Osteoblast (primary cell): ENCODE measurements around the gene IL22. TPM values are rescaled to one million over a fixed set of nuclear protein-coding genes. Genes with fewer than 3 reads are reported as not detected.

Experiments
- DNase-seq: peaks from one replicate; pipeline ENCODE4 v3.0.0; 2011; ENCODE audit warnings: low spot score, mixed read lengths; ENCODE audit not compliant: insufficient read length; ENCODE audit errors: missing footprints
- H2AFZ ChIP-seq: 2 replicates; pipeline ENCODE4 v1.6.0; 2011; ENCODE audit warnings: mild to moderate bottlenecking, low read length
- H3K27ac ChIP-seq: 2 replicates; pipeline ENCODE4 v1.5.1; 2011; ENCODE audit warnings: mild to moderate bottlenecking, low read depth, low read length, moderate library complexity
- H3K27me3 ChIP-seq: 2 replicates; pipeline ENCODE4 v1.6.0; 2012; ENCODE audit warnings: mild to moderate bottlenecking, control low read depth, inconsistent platforms, low read length, moderate library complexity; ENCODE audit not compliant: insufficient read depth
- H3K36me3 ChIP-seq: 2 replicates; pipeline ENCODE4 v1.5.1; 2011; ENCODE audit warnings: mild to moderate bottlenecking, low read length, control low read depth, moderate library complexity; ENCODE audit not compliant: insufficient read depth
- H3K4me1 ChIP-seq: 2 replicates; pipeline ENCODE4 v1.5.1; 2011; ENCODE audit warnings: mild to moderate bottlenecking, low read length, control low read depth, moderate library complexity; ENCODE audit not compliant: insufficient read depth
- H3K4me2 ChIP-seq: 2 replicates; pipeline ENCODE4 v1.6.0; 2011; ENCODE audit warnings: mild to moderate bottlenecking, low read length; ENCODE audit not compliant: insufficient read depth
- H3K4me3 ChIP-seq: fragments of 200-600 bp; sonication (generic); 3 replicates; pipeline ENCODE4 v1.5.1; 2012; ENCODE audit warnings: mild to moderate bottlenecking, low read length, inconsistent platforms; ENCODE audit not compliant: insufficient read depth
- H3K79me2 ChIP-seq: 2 replicates; pipeline ENCODE4 v1.6.0; 2012; ENCODE audit warnings: mild to moderate bottlenecking, low read length, control low read depth, inconsistent platforms; ENCODE audit not compliant: insufficient read depth
- H3K9me3 ChIP-seq: 2 replicates; pipeline ENCODE4 v1.5.1; 2011; ENCODE audit warnings: low read depth, low read length, control low read depth
- H4K20me1 ChIP-seq: 2 replicates; pipeline ENCODE4 v1.6.0; 2012; ENCODE audit warnings: mild to moderate bottlenecking, low read length, control low read depth; ENCODE audit not compliant: insufficient read depth
- total RNA-seq: library from RNA; depleted of rRNA; stranded (reverse); fragments of >200 nt; gene quantifications from 2 replicates; pipeline ENCODE4 v1.2.3, GENCODE V29; 2012
- TF ChIP-seq, protein P1 (sequence below): IDR thresholded peaks from 2 replicates; pipeline ENCODE4 v1.5.1; 2011; ENCODE audit warnings: mild to moderate bottlenecking, low read depth, low read length, moderate library complexity; ENCODE audit errors: extremely low read depth

IL22 gene
- total RNA-seq, 1 donor: not detected

DNA sequence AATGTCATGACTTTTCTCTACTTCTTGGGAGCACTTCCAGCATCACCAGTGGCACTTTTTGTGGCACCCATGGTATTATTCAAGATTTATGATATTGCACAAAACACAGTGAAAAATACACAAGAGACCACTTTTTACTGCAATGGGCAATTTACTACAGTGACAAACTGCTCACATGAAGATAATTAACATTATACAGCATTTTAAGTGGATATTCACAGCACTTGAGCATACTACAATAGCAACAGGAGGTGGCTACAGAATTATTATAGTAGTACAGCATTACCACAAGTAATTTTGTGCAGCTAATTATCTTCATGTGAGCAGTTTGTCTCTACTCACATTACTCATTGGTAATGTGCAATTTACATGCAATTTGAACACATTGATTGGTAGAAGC lies 46.1 kb downstream of the IL22 start:
- Histone ChIP-seq H3K27me3 (peaks cover 52% of the 10 kb centered on the region), H3K9me3 (no peaks in the 10 kb centered on the region)

DNA sequence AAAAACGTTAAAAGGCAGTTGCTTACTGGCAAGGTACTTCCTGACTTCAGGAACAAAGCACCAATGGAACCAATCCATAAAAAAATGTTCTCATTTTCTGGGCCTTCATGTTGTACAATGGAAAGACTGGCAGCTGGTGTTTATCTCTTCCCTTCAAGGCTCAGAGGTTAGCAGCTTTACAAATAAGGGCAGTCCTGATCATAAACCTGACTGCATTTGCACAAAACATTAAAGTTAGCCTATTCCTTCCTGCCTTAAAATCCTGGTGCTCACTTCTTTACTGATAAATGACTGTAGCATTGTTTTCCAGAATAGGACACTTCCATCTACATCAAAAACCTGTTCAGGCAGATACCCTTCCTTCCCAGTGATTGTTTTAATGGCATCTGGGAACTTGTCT lies 47.0 kb downstream of the IL22 start:
- H3K27me3 ChIP-seq: peaks cover 51% of the 10 kb centered on the region
- H2AFZ ChIP-seq: no peak overlapping the region
- no peaks in the 10 kb centered on the region for H3K9me3 ChIP-seq
- H3K4me1 ChIP-seq: no peaks in the 10 kb centered on the region
- no peaks in the 10 kb centered on the region for H3K36me3 ChIP-seq
- H3K27ac ChIP-seq: no peak overlapping the region
- H3K4me2 ChIP-seq: no peak overlapping the region
- H4K20me1 ChIP-seq: no peaks in the 10 kb centered on the region
- no peak for DNase-seq
- TF ChIP-seq, protein P1, sequence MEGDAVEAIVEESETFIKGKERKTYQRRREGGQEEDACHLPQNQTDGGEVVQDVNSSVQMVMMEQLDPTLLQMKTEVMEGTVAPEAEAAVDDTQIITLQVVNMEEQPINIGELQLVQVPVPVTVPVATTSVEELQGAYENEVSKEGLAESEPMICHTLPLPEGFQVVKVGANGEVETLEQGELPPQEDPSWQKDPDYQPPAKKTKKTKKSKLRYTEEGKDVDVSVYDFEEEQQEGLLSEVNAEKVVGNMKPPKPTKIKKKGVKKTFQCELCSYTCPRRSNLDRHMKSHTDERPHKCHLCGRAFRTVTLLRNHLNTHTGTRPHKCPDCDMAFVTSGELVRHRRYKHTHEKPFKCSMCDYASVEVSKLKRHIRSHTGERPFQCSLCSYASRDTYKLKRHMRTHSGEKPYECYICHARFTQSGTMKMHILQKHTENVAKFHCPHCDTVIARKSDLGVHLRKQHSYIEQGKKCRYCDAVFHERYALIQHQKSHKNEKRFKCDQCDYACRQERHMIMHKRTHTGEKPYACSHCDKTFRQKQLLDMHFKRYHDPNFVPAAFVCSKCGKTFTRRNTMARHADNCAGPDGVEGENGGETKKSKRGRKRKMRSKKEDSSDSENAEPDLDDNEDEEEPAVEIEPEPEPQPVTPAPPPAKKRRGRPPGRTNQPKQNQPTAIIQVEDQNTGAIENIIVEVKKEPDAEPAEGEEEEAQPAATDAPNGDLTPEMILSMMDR: no peak
- no peaks in the 10 kb centered on the region for H3K79me2 ChIP-seq
- no peak overlapping the region for H3K4me3 ChIP-seq

More for the DNA sequence above, 46.1 kb downstream of the IL22 start:
- no peak overlapping the region for H2AFZ ChIP-seq
- H3K4me1 ChIP-seq: no peaks in the 10 kb centered on the region
- H3K36me3 ChIP-seq: no peaks in the 10 kb centered on the region
- H3K4me3 ChIP-seq: no peak overlapping the region
- TF ChIP-seq, protein P1: no peak
- no peaks in the 10 kb centered on the region for H4K20me1 ChIP-seq
- no peak overlapping the region for H3K4me2 ChIP-seq
- no peak overlapping the region for H3K27ac ChIP-seq
- DNase-seq: no peak
- H3K79me2 ChIP-seq: no peaks in the 10 kb centered on the region

DNA sequence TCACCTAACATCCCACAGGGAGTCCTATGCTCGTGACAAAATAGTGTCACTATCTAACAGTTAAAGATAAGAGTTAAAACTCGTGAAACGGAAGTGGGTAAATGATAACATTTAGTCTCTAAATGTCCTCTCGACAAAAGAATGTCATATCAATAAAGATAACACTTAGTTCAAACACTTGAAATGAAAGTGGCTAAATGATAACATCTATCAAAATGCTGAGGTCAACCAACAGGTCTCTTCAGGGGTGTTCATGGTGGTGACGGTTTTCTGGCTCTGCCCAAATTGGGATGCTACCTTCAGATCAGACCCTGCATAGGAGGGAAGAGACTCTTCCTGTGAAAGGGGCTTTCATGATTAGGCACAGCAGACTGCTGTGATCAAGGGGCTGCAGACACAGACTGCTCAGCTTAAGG lies 49.9 kb downstream of the IL22 start:
- H3K27me3 ChIP-seq: peaks cover 34% of the 10 kb centered on the region

DNA sequence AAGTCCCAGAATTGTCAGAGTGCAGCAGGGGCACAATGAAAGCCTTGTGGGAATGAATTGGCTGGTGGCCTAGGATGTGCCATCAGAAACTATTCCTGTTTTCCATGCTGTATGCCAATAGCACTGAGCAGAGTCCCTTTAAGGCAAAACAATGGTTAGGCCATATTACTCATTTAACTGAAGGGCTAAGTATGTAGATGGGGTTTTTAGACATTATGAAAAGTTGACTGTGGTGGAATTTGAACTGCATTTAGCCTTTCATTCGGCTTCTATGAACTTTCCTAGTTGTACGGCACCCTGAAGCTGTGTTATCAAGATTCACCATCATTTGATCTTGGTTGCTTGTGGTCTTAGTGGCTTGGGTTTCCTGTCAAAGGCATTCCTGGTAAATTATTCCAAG lies 52.5 kb downstream of the IL22 start:
- H3K27me3 ChIP-seq: peaks cover 28% of the 10 kb centered on the region

More for the DNA sequence above, 49.9 kb downstream of the IL22 start:
- Histone ChIP-seq H3K4me3 (no peak overlapping the region), H3K4me2 (no peak overlapping the region), H3K4me1 (peaks cover 4% of the 10 kb centered on the region), H3K9me3 (no peaks in the 10 kb centered on the region), H3K79me2 (no peaks in the 10 kb centered on the region), H2AFZ (no peak overlapping the region), H3K27ac (no peak overlapping the region), H3K36me3 (no peaks in the 10 kb centered on the region), H4K20me1 (no peaks in the 10 kb centered on the region)
- DNase-seq: no peak
- TF ChIP-seq, protein P1: no peak

More for the DNA sequence above, 52.5 kb downstream of the IL22 start:
- Histone ChIP-seq H3K4me2 (no peak overlapping the region), H2AFZ (no peak overlapping the region), H3K4me1 (peaks cover 4% of the 10 kb centered on the region), H3K79me2 (no peaks in the 10 kb centered on the region), H3K9me3 (no peaks in the 10 kb centered on the region), H3K4me3 (no peak overlapping the region), H4K20me1 (no peaks in the 10 kb centered on the region), H3K27ac (no peak overlapping the region), H3K36me3 (no peaks in the 10 kb centered on the region)
- DNase-seq: peak; percentile 2
- TF ChIP-seq, protein P1: no peak
